WI38 (cell line): ENCODE measurements around the gene NAV2.

Experiments
- H3K4me3 ChIP-seq: 2 replicates; pipeline ENCODE4 v1.5.1; 2011; ENCODE audit warnings: low read depth, mild to moderate bottlenecking, control low read depth, low read length
- TF ChIP-seq, protein P1 (sequence below): IDR thresholded peaks from 2 replicates; pipeline ENCODE4 v1.5.1; 2012; ENCODE audit warnings: low read depth, mild to moderate bottlenecking, control low read depth, low read length

NAV2 gene

DNA sequence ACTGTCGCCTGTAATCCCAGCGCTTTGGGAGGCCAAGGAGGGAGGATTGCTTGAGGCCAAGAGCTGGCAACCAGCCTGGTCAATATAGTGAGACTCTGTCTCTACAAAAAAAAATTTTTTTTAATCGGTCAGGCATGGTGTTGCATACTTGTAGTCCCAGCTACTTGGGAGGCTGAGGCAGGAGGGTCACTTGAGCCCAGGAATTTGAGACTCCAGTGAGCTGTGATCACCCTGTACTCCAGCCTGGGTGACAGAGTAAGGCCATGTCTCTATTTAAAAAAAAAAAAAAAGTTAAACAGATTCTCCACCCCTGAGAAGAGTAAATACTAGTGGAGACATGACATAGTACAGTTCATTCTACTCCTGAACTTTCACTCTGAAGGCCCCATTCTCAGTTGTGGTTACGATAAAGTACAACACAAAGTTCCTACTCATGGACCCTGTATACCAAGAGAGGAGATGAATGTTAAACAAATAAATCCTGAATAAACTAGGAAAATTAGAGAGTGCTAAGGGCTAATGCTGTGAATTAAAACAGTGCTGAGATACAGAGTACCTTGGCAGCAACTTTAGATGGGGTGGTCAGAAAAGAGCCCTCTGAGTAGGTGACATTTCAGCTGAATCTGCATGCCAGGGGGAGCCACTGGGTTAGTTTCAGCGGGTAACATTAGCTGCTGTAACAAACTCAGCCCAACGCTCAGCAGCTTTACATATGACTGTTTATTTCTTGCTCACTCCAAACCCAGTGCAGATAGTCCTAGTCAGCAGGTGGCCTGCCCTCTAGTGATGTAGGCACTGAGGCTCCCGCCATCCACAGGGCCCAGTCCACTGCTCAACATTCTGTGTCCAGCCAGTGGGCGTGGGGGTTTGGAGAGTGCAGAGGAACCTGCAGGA is 372.5 kb downstream of the NAV2 start:
- H3K4me3 ChIP-seq: no peak overlapping the region
- TF ChIP-seq, protein P1, sequence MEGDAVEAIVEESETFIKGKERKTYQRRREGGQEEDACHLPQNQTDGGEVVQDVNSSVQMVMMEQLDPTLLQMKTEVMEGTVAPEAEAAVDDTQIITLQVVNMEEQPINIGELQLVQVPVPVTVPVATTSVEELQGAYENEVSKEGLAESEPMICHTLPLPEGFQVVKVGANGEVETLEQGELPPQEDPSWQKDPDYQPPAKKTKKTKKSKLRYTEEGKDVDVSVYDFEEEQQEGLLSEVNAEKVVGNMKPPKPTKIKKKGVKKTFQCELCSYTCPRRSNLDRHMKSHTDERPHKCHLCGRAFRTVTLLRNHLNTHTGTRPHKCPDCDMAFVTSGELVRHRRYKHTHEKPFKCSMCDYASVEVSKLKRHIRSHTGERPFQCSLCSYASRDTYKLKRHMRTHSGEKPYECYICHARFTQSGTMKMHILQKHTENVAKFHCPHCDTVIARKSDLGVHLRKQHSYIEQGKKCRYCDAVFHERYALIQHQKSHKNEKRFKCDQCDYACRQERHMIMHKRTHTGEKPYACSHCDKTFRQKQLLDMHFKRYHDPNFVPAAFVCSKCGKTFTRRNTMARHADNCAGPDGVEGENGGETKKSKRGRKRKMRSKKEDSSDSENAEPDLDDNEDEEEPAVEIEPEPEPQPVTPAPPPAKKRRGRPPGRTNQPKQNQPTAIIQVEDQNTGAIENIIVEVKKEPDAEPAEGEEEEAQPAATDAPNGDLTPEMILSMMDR: no peak

DNA sequence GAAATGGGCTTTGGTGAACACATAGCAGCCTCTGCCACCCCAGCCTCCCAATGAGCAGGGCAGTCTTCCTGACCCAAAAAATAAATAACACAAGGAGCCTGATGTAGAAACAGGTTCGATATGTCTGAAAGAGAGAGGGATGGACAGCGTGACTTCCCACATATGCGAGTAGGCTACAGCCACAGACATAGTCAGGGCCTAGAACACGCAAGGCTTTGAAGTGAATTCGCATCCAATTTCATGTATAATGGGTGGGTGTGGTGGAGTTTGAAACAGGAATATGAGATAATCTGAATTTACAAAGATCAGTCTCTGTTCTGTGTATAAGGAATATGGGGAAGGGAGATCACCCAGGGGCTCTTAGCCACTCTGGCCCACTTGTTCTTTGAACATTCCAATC is 373.3 kb downstream of the NAV2 start:
- TF ChIP-seq, protein P1: no peak
- H3K4me3 ChIP-seq: no peak overlapping the region

DNA sequence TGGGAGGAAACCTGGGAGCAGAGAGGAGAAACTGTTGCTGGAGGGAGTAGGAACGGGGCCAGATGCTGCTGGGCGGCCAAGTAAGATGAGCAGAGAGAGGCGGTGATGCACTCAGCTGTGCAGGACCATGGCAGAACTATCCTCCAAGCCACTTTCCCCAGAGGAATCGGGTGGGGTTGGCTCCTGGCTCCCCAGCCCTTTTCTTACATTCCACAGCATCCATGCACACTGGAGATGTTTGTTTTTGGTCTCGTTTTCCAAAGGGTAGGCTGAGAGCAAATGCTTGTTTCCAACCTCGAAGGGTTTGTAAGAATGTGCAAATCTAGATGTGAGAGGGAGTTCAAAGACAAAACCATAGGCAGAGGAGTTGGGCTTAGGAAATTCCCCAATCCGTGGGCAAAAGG is 374.5 kb downstream of the NAV2 start:
- TF ChIP-seq, protein P1: no peak
- no peak overlapping the region for H3K4me3 ChIP-seq

DNA sequence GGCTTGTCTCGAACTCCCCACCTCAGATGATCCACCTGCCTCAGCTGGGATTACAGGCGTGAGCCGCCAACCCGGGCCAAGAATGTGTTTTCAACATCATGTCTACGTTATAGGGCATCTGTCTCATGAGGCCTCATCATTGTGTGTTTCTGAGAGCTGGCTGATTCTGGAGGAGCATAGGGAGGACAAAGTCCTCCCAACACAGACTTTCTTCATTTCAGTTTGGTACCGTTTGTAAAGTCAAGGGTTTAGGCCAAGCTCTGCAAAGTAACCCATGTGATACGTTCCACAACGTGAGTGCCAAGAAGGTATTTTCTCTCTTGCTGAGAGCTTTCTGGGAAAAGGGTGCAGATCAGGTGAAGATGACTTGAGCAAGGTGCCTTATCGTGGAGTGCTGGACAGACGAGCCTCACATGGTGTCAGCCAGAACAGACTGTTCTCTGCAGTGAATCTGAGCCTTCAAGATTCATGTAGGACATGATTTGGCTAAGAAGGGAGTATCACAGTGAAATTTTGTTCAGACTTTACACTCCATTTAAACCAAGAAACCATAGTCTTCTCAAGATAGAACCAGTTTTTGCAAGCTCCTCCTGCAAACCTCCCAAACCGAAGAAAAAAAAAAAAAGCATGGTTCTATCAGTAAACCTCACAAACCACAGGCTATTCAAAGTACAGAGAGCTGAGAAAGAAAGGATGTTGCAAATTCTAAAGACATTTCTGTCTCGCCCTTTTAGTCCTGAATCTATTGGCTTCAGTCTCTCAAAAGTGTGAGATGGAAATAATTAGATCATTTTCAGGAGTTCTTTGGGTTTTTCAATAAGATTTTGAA is 376.0 kb downstream of the NAV2 start:
- H3K4me3 ChIP-seq: no peak overlapping the region
- TF ChIP-seq, protein P1: no peak

DNA sequence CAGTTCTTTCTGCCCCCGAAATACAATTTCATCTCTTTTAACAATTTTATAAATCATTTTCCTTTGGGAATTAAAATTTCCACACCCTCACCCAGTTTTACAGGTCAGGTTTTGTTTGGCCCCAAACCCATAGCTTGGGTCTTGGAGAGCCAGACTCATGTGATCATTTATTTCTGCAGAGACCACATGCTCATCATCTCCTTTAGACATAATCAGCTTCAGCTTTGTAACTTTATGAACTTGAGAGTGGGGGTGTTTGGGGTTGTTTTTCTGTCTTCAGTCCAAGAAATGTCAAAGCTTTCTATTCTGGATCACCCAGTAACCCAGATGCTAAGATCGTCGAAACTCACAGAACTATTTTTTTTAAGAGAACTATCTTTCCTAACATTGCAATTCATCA is 376.7 kb downstream of the NAV2 start:
- no peak overlapping the region for H3K4me3 ChIP-seq
- TF ChIP-seq, protein P1: no peak

DNA sequence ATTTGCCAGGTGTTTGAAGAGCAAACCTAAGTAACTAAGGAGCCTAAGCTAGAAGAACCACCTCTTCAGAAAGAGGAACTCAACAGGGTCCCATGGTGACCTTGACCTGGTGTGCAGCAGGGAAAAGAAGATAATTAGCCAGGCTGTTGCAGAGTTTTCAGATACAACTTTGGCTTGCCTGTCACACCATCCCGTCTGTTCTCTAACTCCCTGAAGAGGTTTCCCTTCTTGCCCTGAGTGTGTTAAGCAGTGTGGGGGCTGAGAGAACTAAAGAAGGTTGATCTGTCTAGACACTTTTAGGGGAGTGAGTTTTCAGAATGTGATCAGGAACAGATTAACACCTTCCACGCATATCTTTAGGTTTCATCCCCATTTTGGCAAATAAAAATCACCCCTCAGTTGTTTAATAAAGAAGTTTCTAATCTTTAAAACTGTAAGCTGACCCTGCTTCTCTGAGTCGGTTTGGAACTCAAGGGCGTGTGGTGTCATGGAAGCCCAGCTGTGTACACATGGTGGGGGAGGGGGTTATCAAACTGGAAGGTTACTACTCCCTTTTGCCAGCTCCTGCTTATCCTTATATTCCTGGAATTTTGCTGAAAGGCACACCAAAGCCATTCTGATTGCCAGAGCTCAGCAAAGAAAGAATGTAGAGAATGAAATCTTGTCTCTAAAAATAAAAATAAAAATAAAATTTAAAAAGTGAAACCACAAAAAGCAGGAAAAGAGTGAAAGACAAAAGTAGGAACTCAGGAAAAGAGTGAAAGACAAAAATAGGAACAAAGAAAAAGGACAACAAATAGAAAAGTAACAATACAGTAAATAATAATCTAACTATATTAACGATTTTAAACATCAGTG is 377.4 kb downstream of the NAV2 start:
- no peak overlapping the region for H3K4me3 ChIP-seq
- TF ChIP-seq, protein P1: no peak
